LoVo (cell line): ENCODE data around the gene CDX1.
A peak's percentile ranks its signal among the peaks of the same experiment; 100 is the strongest.

ENCODE experiments used
- DNase-seq: peaks from one replicate; pipeline ENCODE4 v3.0.0-alpha.2; 2016; ENCODE audit warnings: low spot score

CDX1 gene

DNA sequence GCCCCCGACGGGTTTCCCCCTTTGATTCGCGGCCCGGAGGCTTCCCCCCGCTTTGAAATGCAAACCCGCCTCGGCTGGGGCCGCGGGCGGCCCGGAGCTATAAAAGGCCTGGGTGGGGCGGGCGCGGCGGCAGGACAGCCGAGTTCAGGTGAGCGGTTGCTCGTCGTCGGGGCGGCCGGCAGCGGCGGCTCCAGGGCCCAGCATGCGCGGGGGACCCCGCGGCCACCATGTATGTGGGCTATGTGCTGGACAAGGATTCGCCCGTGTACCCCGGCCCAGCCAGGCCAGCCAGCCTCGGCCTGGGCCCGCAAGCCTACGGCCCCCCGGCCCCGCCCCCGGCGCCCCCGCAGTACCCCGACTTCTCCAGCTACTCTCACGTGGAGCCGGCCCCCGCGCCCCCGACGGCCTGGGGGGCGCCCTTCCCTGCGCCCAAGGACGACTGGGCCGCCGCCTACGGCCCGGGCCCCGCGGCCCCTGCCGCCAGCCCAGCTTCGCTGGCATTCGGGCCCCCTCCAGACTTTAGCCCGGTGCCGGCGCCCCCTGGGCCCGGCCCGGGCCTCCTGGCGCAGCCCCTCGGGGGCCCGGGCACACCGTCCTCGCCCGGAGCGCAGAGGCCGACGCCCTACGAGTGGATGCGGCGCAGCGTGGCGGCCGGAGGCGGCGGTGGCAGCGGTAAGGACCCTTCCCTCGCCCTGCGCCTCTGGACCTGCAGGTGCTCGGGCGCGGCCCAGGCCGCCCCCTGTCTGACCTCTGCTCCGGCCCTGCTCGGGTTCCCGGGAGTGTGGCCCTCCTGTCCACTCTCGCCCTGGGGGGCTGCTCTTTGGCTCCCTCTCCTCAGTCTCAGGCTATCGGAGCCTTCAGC, at the start of gene CDX1:
TSS of gene CDX1 (plus strand) at position 129 of the 862 bp plus-strand sequence. CDS start at position 228, 99 bp downstream.
- DNase-seq = no peak

DNA sequence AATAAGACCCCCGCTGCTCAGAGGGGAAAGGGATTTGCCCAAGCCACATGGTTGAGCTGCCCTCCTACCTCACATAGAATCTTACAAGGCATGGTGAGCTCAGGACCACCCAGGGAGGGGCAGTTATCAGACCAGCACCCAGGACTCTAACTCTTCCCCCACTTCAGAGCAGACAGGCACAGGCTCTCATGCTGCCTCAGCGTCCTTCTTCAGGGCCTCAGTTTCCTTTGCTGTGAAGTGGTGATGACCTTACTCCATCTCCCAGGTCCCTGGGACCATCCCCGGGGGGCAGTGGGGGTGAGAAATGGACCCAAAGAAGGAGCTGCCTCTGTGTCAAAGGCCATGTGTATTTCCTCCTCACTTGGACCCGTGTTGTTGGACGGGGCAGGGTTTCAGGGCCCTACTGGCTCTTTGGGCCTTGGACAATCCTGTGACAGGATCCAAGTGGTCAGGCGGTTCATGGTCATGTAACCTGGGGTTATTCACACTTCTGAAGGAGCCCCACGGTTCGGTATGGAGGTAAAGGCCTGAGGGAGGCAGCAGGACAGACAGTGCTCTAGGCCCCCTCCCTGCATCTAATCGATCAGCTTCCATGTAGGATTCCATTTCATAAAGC, 48.5 kb upstream of the CDX1 start:
- DNase-seq = no peak

DNA sequence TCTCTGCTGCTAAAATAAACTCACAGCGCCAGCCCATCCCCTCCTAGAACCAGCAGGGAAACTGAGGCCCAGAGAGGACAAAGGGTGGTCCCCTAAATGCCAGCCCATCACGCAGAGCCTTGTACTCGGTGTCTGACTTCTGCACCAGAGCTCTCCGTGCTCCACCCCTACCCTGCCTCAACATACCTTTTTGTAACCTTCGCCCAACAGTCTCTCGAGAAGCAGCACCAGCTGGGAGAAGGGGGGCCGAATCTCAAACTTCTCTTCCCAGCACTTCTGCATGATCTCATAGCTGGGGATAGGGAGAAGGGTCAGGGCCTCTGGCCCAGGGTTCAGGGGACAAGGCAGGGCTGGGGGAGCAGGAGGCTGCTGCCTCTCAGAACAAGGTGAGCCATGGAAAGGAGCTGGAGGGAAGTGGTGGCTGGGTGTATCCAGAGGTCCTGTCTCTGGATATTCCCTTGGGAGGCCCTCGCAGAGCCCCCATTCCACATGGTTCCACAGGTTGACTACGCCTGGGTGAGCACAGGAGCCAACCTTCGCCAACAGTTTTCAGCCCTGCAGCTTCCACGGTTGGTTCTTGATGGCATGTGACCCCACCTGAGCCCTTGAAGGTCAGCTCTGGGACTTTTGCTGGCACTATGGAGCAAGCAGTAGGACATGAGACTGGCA, 47.9 kb upstream of the CDX1 start:
- no peak for DNase-seq

DNA sequence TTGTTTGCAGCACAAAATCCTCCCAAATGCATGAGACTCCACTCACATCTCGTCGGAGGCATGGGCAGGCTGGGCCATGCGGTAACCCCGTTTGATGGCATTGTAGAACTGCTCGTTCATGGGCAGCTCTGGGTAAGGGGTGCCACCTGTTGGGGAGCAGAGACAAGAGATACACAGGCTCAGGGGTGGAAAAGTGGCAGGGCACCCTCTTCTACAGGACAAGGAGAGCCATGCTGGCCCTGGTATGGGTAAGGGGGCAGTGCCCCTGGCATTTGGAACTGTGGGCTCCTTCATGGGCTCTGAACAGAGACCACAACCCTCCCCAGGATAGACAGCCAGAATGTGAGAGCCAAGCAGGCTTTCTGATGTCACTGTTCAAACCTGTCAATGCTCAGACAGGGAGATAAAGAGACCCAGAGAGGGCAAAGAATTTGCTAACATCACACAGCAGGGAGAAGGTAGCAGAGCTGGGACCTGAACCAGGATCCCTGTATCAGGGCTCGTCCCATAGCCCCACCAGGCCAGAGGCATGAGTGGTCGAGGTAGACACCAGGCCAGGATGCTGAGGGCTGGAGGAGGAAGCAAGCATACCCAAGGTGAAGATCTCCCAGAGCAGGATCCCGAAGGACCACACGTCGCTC, 47.0 kb upstream of the CDX1 start:
- no peak for DNase-seq

DNA sequence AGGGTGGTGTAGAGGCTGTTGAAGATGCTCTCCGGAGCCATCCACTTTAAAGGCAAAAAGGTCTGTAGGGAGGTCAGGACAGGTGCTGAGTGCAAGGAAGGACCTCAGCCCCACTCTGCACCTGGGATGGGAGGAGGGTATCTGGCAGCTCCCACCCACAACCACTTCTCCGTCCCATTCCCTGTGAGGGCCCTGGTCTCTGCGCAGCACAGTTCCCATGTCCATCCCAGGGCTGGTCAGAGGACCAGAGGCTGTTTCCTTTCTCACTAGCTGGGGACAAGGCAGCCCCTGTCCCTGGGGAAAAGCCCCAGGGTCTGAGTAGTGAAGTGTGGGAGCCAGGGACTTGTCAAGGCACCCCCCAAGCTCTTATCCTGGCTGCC, 46.5 kb upstream of the CDX1 start:
- DNase-seq = no peak

DNA sequence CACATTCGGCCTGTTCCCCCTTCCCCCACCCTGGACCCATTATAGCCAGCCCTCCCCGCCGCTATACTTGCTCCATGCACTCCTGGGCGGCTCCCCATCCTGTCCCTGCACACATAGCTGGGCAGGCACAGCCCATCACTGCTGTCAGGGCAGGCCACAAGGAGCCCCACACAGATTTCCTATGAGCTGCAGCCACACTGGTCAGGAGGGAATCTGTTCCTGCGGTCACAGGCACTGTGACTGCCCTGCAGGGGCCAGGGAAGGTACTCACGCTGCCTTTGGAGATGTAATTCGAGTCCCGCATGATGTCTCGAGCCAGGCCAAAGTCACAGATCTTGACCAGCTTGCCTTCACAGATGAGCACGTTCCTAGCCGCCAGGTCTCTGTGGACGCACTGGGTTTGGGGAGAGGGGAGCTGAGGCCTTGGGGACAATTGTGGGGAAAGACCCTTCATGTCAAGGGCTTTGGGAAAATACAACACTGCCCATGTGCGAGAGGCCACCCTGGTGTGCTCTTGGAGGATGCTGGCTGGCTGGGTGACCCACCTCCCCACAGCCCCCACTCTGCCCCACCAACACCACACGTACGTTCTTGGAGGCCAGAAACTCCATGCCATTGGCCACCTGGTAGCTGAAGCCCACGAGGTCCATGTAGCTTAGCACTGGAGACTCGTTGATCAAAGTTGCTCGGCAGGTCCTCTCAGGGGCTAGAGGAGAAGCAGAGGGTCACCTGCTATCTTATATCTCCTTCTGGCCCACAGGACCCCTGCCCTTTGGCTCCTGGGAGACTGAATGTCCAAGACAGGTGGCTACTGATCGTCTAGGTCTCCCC, 45.7 kb upstream of the CDX1 start:
- DNase-seq = no peak

GRCh38 chr5:150121448-150122157, 45.0 kb upstream of the CDX1 start:
- DNase-seq = no peak

- DNase-seq = peak; percentile 57
These were observed 44.4 kb upstream of the CDX1 start for GRCh38 chr5:150122158-150122510.

DNA sequence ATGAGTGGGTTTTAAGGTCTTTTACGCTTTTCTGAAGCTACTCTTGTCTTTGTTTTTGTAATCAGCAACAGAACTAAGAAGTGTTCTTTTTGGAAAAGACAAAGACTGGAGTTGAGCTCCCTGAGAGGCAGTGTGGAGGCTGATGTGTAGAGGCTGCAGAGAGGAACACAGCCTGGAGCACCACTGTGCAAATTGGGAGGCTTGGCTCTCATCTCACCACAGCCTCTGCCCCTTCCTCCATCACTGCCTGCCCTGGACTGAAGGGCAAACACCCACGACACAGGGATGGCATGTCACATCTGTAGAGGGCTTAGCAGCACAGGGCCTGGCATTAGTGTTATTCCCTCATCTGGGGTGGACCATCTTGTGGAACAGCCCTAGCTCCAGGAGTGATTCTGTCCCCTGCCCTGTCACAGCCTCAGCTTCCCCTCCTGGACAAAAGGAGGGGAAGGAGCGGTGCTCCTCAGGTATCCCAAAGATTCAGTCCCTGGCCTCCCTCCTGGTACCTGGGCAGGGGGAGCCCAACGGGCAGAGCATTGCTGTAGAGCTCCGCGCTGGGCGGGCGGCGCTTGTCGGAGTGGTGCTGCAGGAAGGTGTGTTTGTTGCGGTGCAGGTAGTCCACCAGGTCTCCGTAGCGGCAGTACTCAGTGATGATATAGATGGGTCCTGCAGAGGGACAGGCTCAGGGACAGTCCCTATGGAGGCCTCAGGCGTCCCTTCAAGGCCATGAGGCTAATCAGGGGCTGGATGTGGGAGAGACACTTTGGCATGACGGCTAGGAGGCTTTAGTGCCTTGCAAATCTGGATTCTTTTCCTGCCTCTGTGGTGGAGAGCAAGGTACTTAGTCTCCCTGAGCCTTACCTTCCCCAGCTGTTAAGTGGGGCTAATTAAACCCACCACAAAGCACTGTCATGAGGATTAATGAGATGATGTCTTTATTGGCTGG, 43.8 kb upstream of the CDX1 start:
- DNase-seq = no peak

- DNase-seq = no peak
These were observed 43.0 kb upstream of the CDX1 start for GRCh38 chr5:150123542-150123941.

DNA sequence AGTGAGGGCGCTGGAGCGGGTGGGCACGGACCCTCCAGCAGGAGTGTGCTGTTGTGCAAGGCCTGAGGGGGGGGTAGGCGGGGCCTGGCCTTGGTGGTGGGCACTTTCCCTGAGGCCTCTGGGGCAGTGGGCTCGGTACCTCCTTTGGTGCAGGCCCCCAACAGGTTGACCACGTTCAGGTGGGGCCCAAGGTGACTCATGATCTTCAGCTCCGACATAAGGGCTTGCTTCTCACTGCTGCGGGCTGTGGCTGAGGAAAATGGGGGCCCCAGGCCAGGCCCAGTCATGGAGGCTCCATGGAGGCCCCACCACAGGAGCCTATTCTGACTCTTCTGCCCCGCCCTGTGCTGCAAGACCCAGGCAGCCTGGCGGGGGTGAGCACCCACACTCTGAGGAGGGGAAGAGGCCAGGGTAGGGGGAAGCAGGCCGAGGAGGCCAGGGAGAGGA, 42.4 kb upstream of the CDX1 start:
- DNase-seq = no peak

DNA sequence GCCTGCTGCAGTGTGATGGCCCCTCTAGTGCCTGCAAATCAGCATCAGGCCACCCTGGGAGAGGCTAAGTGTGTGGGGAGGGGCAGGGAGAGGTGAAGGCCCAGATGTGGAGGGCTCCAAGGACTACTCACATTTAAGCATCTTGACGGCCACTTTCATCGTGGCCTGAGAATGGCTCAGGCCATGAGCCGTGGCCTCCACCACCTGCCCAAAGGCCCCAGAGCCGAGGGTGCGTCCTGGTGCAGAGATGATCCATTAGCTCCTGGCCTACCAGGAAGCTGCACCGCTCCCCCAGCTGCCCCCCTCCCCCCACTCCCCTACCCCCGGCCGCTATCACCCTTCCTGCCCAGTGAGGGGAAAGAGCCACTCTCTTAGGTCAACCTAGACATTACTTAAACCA, 42.0 kb upstream of the CDX1 start:
- DNase-seq = no peak

GRCh38 chr5:150125334-150125733, 41.2 kb upstream of the CDX1 start:
- no peak for DNase-seq

DNA sequence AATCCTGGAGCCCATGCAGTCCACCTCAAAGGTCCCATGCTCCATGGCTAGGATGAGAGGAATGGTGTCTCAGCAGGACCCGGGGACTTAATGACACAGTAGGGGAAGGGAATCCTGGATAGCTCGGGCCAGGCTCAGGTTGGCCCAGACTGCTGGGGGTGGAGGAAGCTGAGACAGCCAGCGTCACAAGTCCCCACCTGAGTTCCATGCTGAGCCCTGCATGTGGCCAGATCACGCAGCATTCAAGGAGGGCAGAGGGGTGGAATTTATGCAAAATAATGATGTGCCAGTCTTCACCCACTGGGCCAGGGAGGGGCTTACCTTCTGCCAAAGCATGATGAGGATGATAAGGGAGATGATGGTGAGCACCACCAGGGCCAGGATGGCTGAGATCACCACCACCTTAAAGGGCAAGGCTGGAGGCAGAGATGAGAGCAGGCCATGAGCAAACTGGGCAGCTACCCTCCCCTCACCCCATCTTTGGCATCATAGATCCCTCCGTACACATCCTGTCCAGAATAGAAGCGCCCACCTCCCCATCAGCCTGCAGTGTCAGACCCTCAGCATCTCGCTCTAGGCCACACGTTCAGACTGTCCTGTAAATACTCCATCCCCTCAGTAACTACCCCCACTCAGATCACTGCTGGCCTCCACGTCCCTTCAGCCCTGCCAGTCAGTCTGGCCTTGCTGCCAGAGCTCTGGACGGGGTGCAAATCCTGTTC, 40.2 kb upstream of the CDX1 start:
- no peak for DNase-seq

DNA sequence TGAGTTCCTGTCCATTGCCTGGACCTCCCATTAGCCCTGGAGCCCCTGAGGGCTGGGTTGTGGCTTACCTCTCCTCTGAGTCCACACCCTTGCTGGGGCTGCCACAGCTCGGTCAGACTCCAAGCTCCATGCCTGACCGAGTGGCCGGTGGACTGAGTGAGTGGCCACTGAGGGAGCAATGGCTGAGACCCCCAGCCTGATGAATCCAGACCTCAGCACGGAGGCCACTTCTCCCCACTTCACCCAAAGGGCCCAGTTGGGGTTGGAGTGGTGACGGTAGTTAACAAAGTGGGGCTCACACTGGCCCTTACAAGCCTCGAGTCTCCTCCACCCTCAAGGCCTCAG, 39.7 kb upstream of the CDX1 start:
- DNase-seq = no peak

GRCh38 chr5:150129454-150129812, 37.1 kb upstream of the CDX1 start:
- DNase-seq = no peak

- DNase-seq = peak; percentile 72
These were observed 36.6 kb upstream of the CDX1 start for GRCh38 chr5:150129813-150130492.

DNA sequence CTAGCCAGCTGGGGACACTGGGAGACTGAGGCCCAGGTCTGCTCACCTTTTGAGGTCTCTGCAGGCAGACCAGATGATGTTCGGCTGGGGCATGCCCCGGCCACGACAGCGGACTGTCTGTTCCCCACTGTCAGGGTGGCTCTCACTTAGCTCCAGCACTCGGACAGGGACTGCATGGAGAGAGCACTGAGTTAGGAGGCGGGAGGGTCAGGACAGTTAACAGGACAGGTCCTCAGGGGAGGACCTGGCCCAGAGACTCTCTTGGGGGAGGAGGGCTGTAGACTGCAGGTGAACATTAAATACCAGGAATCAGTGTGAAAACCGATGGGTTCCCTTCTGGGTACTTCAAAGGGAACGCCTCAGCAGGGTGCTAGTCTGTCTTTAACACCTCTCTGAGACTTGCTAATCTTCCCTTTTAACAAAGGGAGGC, 36.1 kb upstream of the CDX1 start:
- no peak for DNase-seq

DNA sequence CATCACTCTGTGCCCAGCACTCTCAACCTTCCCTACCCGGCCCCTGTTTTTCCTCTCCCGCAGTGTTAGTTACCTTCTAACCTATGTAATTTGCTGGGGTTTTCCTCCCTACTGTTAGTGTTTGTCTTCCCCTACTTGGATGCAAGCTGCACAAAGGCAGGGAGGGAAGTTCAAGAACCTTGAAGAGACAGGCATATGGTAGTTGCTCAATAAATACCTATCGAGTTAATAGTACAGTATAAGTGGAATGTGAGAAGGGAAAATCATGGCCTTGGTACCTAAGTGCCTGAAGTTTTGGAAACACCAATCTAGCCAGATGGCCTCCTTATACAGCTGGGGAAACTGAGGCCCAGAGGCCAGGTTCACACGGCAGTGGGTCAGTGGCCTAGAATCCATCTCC, 35.1 kb upstream of the CDX1 start:
- no peak for DNase-seq
